OCI-LY3 (cell line): ENCODE measurements around the gene PPP1R36.
A peak's percentile ranks its signal among the peaks of the same experiment; 100 is the strongest.
"Not testable (repeated sequence)": the region's sequence is repeated elsewhere in the genome, so short reads cannot be mapped to it uniquely, and the experiment has no call there.

Experiments used
- H2AFZ ChIP-seq: fragments of 200-600, 300-600 bp; shearing (Covaris generic); 2 replicates; pipeline ENCODE4 v1.6.0; 2014; ENCODE audit warnings: antibody characterized with exemption, low read depth, low read length
- H3K27ac ChIP-seq: fragments of 200-600, 300-600 bp; sonication (generic); 2 replicates; pipeline ENCODE4 v1.5.1; 2014; ENCODE audit warnings: mild to moderate bottlenecking, low read length, moderate library complexity, mixed read lengths
- H3K27me3 ChIP-seq: fragments of 200-600, 300-600 bp; sonication (generic); 2 replicates; pipeline ENCODE4 v1.6.1; 2014; ENCODE audit warnings: low read depth, low read length, mixed read lengths
- H3K36me3 ChIP-seq: fragments of 200-600, 300-600 bp; sonication (generic); replicated peaks from 2 replicates; pipeline ENCODE3; 2014; ENCODE audit warnings: low read depth, low read length, mixed read lengths
- H3K4me1 ChIP-seq: fragments of 300-600, 200-600 bp; sonication (generic); 2 replicates; pipeline ENCODE4 v1.6.1; 2014; ENCODE audit warnings: low read length, mixed read lengths
- H3K4me2 ChIP-seq: fragments of 200-600, 300-600 bp; sonication (generic); 2 replicates; pipeline ENCODE4 v1.6.1; 2014; ENCODE audit warnings: low read length, mixed read lengths
- H3K4me3 ChIP-seq: fragments of 300-600, 200-600 bp; sonication (generic); 2 replicates; pipeline ENCODE4 v1.5.1; 2014; ENCODE audit warnings: antibody characterized with exemption, mild to moderate bottlenecking, low read length, moderate library complexity
- H3K79me2 ChIP-seq: fragments of 300-600, 200-600 bp; shearing (Covaris generic); 2 replicates; pipeline ENCODE4 v1.6.1; 2014; ENCODE audit warnings: mild to moderate bottlenecking, low read length, mixed read lengths
- H3K9ac ChIP-seq: fragments of 300-600, 200-600 bp; shearing (Covaris generic); 2 replicates; pipeline ENCODE4 v1.6.0; 2014; ENCODE audit warnings: mild to moderate bottlenecking, low read length, moderate library complexity
- H3K9me3 ChIP-seq: fragments of 200-600, 300-600 bp; shearing (Covaris generic); 2 replicates; pipeline ENCODE4 v1.6.1; 2014; ENCODE audit warnings: low read length, mixed read lengths; ENCODE audit not compliant: insufficient read depth
- H4K20me1 ChIP-seq: fragments of 200-600, 300-600 bp; sonication (generic); 2 replicates; pipeline ENCODE4 v1.6.1; 2016; ENCODE audit warnings: low read length, mixed read lengths; ENCODE audit not compliant: insufficient read depth
- CTCF ChIP-seq: fragments of 200-600, 300-600 bp; sonication (generic); IDR thresholded peaks from 2 replicates; pipeline ENCODE4 v1.5.1; 2014; ENCODE audit warnings: antibody characterized with exemption, low read length, low read depth
- EZH2phosphoT487 ChIP-seq: fragments of 200-600 bp; shearing (Covaris generic); IDR thresholded peaks from 2 replicates; pipeline ENCODE4 v1.6.1; 2018; ENCODE audit warnings: antibody characterized with exemption, mixed run types, low read depth

The PPP1R36 gene

GRCh38 chr14:64614805-64615391 lies 65.1 kb downstream of the PPP1R36 start:
- no peaks in the 10 kb centered on the region for H4K20me1 ChIP-seq
- H3K27me3 ChIP-seq, result no peaks in the 10 kb centered on the region
- no peak overlapping the region for H3K4me3 ChIP-seq
- H3K36me3 ChIP-seq, result no peaks in the 10 kb centered on the region
- TF ChIP-seq CTCF, result no peak
- TF ChIP-seq EZH2phosphoT487, result no peak
- no peak overlapping the region for H3K9ac ChIP-seq
- H3K4me2 ChIP-seq, result peak overlapping the region; percentile 2
- no peak overlapping the region for H3K27ac ChIP-seq
- no peaks in the 10 kb centered on the region for H3K9me3 ChIP-seq
- H3K79me2 ChIP-seq, result no peaks in the 10 kb centered on the region
- H2AFZ ChIP-seq, result peak overlapping the region; percentile 81; the same call in 1 of the 2 replicates
- peaks cover 9% of the 10 kb centered on the region for H3K4me1 ChIP-seq

- H3K27me3 ChIP-seq, H3K36me3 ChIP-seq, H3K4me1 ChIP-seq, H3K9ac ChIP-seq, H4K20me1 ChIP-seq, H2AFZ ChIP-seq, H3K4me3 ChIP-seq, H3K79me2 ChIP-seq, H3K9me3 ChIP-seq, H3K27ac ChIP-seq, H3K4me2 ChIP-seq: not testable (repeated sequence)
Measured at GRCh38 chr14:64617872-64618408, 68.2 kb downstream of the PPP1R36 start.

GRCh38 chr14:64620910-64621309 lies 71.1 kb downstream of the PPP1R36 start:
- no peak overlapping the region for H3K27ac ChIP-seq
- H3K4me2 ChIP-seq, result no peak overlapping the region
- no peaks in the 10 kb centered on the region for H3K4me1 ChIP-seq
- TF ChIP-seq CTCF (no peak), EZH2phosphoT487 (no peak)
- no peak overlapping the region for H3K4me3 ChIP-seq
- H2AFZ ChIP-seq, result no peak overlapping the region
- no peaks in the 10 kb centered on the region for H3K36me3 ChIP-seq
- no peak overlapping the region for H3K9ac ChIP-seq
- no peaks in the 10 kb centered on the region for H3K9me3 ChIP-seq
- 0 out of 2 replicates have a peak, but pooled peaks cover 4% of the 10 kb centered on the region for H3K27me3 ChIP-seq
- no peaks in the 10 kb centered on the region for H4K20me1 ChIP-seq
- no peaks in the 10 kb centered on the region for H3K79me2 ChIP-seq

- no peaks in the 10 kb centered on the region for H3K9me3 ChIP-seq
- H3K4me1 ChIP-seq, result no peaks in the 10 kb centered on the region
- no peak overlapping the region for H2AFZ ChIP-seq
- no peak overlapping the region for H3K4me2 ChIP-seq
- H3K27me3 ChIP-seq, result 0 out of 2 replicates have a peak, but pooled peaks cover 4% of the 10 kb centered on the region
- no peaks in the 10 kb centered on the region for H3K36me3 ChIP-seq
- no peak overlapping the region for H3K9ac ChIP-seq
- no peaks in the 10 kb centered on the region for H3K79me2 ChIP-seq
- no peak overlapping the region for H3K4me3 ChIP-seq
- no peak for TF ChIP-seq CTCF
- no peak for TF ChIP-seq EZH2phosphoT487
- no peaks in the 10 kb centered on the region for H4K20me1 ChIP-seq
- H3K27ac ChIP-seq, result no peak overlapping the region
Measured at GRCh38 chr14:64623554-64624165, 73.9 kb downstream of the PPP1R36 start.
